ENCODE data around the gene MSRB1.

- TF ChIP-seq GATA3 (IDR thresholded peaks at IDR 0.05; ENCODE audit: low read depth, low read length) (no peak), GATA2 (IDR thresholded peaks at IDR 0.05; ENCODE audit: low read depth, low read length) (no peak)
Observed at GRCh38 chr16:1979271-1980029, 36.5 kb upstream of the MSRB1 start.

All from SH-SY5Y (cell line).